ENCODE data around the gene CD2.

DNA sequence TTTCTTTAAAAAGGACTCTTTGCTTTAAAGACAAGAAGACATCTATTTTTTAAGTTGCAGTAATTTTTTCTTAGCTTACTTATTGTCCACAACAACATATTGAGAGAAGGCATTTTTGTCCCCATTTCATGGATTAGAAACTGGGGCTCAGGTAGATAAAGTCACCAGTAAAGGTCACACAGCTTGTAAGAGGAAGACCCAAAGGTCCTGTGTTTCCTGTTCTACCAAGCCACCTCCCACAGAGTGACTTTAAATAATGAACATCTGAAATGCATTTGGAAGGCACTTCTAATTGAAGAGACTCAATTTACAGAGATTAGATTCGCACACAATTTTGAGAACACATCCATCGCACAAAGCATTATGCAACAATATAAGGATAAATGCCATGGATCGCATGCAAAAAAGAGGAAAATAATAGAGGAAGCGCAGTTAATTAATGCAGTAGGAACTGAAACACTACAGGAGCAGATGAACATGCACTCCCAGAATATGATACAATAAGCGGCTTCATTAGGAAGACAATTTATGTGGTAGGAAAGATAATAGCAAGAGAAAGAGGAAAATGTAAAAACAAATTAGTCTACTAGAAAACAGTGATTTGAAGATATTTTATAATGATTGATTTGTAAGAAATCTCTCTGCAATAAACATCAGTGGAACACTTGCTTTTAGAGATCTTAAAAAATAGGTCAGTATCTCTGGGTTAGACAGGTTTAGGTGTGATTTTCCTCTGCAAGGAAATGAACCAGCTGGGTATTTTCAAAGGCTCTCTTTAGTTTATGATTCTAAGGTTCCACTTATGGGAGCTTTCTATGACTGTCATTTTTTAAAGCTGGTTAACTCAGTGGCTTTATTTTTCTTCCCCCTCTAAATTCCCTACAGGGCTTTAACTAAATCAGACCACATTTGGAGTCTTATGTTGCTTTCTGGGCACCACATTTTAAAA lies 27.1 kb upstream of the CD2 start:
- TF ChIP-seq EZH2 (IDR thresholded peaks at IDR 0.05; ENCODE audit: insufficient read depth, poor library complexity, severe bottlenecking) (no peak), EZH2phosphoT487 (IDR thresholded peaks at IDR 0.05; ENCODE audit: insufficient read depth, low read depth) (no peak)

All from GM23248 (cell line).